Activated naive CD4-positive, alpha-beta T cell treated with anti-CD3 and anti-CD28 coated beads, Interleukin-2, amount 50 U/mL, for 16 hours (primary cell): Measurements from ENCODE around the gene PNMA1.
A peak's percentile ranks its signal among the peaks of the same experiment; 100 is the strongest.

Source experiments
- DNase-seq: peaks from one replicate; pipeline ENCODE4 v3.0.0-alpha.2; 2020

PNMA1 gene

DNA sequence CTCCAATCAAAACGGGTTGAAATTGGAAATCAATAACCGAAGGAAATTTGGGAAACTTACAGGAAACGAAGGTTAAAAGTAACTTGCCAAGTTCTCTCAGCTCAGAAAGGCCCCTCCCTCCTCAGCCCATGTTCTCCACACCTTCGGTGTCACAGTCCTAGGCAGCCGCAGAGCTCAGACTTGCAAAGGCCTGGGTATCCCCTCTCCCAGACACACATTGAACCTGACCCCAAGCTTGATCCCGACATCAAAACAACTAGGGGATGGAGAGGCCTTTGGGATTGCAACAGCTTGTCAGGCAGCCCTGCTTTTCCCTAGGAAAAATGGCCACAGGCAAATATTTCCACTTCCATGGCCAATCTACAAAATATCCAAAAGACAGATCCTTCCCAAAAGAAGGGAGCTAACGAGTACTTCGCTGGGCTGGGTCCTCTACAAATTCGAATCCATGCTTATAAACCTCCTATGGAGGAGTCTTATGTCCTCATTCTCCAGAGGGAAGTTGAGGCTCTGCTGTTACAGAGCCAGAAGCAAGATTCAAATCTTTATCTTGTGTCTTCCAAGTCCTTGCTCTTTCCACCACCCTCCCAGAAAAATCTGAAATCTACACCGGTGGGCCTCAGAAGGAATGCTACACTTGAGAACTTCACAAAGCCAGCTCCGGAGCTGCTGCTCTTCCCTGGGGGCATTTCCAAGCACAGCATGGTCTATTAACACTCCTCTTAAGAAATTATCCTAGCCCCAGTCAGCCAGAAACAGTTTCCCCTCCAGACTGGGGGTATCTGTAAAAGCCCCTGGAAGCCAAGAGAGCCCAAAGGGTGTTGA, 35.7 kb upstream of the PNMA1 start:
- no peak for DNase-seq

DNA sequence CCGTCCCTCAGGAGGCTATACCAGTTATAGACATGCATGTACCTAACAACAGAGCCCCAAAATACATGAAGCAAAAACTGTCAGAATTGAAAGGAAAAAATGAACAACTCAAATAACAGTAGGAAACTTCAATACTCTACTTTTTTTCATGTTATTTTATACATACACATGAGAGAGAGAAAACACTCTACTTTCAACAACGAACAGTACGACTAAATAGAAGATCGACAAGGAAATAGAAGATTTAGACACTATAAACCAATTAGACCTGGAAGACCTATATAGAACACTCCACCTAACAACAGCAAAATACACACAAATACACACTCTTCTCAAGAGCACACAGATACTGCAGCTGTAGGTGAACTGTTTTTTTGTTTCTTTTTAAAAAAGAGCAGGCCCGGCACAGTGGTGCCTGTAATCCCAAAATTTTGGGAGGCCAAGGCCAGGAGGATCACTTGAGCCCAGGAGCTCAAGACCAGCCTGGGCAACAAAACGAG, 34.7 kb upstream of the PNMA1 start:
- no peak for DNase-seq

DNA sequence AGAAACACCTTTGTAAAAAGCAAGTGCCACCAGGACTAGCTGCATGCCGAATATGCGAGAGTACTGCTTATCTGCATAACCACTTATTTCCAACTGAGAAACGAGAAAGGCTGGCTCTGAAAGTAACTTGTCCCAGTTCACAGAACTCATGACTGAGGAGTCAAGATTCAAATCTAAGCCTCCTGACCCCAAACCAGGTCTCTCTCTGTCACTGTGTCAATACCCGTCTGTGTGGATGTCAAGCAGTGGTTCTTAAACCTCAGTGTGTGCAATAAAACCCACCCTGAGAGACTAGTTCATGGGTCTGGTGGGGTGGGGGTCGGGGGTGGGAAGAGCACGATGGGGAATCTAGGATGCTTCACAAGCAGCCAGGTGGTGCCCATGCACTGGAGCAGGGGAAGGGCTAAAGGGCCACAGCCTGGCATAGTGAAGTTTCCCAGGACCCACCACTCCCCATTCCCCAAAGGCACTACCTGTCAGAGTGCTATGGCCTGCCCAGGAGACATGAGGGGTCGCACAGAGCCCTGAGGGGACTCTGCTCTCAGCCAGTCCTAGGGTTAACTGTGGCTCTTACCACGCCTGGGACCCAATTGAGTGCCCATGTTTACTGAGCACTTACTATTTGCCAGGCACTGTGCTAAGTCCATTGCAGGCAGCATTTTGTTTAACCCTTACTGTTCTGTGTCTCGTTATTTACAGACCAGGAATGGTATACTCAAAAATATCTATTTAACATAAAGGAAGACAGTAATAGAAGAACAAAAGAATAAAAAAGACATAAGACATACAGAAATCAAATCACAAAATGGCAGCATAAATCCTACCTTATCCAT, 33.4 kb upstream of the PNMA1 start:
- DNase-seq: no peak

DNA sequence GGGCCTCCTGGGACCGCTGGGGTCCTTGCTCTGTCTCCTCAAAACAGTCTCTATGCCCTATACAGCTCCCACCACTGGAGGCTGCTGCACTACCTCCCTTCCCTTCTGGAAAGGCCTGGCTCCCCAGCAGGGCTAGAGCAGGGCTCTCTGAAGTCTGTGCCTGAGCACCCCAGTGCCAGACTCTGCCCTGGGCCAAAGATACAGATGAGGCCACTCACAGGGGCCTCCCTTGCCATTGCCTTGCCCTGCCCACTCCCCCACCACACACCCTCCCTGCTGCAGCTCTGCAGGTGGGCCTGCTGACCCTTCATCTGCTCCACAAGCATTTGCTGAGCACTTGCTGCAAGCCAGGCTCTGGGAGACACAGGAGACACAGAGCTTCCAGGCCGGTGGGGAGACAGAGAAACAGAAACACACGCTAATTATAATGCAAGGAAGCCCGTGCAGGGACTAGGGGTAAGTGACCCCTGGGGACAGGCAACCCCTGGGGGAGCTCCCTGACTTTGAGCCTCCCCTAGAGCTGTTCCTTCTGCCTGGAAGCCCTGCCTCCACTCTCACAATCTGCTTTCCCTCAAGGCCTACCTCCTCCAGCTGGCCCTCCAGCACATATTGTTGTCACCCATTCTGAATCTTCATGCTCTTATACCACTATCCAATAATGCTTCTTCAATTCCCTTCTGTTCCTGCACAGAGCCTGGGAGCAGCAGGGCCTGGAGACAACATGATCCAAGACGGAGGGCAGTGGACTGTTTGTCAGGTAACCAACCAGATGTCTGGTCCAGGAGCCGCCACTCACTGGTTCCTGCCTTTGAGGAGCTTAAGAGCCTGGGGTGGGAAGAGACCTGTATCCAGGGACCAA, 32.6 kb upstream of the PNMA1 start:
- DNase-seq: no peak

DNA sequence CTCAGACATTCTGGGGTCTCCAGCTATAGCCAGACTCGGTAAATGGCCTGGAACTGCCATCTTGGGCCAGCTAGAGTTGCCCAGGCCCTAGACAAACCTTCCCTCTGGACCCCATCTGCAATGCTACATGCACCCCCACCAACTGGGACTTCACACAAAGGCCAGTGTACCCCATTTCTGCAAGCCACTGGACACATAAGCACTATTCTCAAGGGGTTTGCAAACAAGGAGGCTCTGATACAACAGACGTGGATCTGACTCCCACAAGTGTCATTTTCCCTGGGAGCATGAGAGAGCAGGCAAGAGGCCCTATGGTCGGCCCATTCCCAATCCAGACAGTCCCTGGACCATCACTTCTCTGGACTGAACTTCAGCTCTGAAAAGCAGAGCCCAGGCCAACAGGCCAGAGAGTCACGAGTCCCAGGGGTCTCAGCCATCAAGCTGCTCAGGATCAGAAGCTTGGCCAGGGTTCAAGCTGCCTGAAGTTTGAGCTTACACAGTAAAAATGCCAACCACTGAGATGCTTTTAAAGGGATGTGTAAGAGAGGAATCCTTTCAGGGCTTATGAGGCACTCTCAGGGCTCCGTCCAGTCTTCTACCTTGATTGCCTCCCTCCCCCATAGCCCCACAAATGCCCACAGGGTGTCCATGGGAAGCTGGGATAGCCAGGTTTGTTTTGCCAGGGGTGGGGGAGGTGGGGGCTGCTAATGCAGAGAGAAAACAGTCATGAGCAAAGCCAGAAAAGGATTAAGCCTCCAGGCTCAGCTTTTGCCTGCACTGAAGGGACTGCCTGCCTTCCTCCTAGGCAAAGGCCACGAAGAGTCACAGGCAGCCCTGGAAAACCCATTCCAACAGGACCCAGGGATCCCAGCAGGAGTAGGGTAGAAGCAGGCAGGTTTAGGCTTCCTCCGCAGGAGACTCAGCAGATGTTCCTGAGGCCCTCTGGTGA, 31.7 kb upstream of the PNMA1 start:
- DNase-seq: no peak

DNA sequence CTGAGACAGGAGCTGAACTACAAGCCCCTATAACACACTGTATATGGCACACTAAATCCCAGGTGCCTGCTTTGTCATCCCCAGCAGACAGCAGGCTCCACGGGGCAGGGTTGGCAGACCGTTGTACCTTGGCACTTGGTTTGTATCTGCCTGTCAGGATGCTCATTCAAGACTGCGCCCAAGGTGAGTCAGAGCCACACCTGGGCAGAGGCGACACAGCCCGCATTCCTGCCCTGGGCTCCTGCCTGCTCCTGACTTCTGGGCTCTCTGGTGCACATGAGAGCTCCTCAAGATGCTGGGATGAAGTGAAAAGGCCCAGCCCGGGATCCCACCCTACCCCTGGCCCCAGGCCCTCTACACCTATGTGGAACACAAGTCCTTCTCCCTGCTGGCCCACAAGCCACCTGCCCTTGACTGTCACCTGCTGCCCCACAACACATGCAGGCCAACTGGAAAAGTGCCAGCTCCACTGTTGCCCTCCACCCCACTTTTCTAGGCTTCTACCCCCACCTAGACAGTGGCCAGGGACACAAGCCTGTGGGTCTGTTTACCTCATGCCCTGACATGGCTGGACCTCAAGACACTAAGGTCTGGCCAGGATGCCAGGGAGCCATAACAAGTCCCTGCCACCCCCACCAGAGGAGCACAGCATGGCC, 30.8 kb upstream of the PNMA1 start:
- no peak for DNase-seq

DNA sequence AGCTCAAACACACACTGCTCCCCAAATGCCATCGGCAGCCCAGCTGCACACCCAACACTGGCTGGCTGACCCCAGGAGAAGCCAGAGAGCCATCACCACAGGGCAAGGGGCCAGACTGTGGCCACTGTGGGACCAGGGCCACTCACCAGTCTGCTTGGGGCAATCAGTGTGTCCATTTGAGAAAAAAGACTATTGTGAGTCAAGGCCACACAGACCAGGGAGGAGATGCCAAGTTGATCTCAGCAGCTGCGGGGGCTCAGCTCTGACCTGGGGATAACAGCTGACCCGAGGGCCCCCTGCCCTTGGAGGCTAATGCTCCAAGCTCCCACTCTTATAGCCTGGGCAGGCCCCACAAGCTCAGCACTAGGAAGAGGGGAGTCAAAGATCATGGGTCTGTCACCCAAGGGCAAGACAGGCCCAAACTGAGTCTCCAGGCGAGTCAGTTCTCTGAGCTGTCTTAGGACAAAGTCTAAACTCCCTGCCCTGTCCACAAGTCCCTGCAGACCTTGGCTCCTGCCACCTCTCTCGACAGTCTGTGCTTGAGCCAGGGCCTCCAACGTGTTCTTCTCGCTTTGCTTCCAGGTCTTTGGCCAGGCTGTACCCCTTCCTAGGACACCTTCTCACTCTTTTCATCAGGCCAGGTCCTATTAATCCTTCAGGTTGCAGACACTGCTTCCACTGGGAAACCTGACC, 30.1 kb upstream of the PNMA1 start:
- DNase-seq: no peak

DNA sequence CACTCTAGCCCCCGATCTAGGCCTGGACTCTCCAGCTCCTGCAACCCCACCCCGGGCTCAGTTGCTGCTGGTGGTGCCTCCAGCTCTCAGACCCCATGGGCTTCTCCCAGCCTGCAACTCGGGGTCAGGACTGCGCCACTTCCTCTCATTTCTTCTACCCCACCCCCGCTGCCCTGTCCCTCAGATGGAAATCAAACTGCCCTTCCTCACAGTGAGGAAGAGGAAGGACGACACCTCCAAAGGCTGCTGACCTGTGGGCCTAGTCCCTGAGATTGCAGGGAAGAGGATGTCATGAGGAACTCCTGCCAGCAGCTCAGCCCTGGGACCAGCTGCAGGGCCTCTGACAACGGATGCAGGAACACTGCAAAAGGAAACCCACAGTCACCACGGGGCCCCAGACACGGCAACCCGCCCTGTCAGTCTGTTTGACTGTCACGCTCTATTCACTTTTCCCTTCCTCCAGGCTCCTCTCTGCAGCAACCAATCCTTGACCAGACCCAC, 29.3 kb upstream of the PNMA1 start:
- peak; percentile 55 for DNase-seq

DNA sequence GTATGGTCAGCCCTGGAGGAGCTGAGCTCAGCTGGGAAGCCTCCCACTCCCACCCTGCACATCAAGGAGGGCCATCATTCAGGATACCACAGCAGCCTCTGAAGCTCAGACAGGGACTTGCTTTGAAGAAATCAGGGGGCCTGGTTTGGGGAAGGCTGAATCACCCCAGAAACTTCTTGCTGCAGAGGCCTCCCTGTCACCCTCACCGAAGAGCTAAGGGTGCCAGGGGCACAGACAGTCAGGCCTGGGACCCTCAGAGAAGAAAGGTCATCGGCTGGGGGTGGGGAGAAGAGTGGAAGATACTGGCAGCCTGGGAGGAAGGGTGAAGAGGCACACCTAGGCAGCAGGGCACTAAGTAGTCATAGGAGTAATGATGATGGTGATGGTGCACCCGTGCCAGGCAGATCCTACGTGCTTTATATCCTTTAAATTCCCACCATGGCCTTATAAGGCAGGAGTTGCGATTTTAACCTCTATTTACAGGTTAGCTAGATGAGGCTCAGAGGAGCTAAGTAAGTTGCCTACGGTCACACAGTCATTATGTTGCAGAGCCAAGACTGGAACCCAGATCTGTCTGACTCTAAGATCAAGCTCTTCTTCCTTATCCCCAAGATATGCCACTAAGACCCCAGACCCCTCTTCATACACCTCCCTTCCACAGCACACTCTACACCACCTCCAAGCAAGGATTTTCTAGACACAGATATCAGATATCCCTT, 28.5 kb upstream of the PNMA1 start:
- DNase-seq: no peak

DNA sequence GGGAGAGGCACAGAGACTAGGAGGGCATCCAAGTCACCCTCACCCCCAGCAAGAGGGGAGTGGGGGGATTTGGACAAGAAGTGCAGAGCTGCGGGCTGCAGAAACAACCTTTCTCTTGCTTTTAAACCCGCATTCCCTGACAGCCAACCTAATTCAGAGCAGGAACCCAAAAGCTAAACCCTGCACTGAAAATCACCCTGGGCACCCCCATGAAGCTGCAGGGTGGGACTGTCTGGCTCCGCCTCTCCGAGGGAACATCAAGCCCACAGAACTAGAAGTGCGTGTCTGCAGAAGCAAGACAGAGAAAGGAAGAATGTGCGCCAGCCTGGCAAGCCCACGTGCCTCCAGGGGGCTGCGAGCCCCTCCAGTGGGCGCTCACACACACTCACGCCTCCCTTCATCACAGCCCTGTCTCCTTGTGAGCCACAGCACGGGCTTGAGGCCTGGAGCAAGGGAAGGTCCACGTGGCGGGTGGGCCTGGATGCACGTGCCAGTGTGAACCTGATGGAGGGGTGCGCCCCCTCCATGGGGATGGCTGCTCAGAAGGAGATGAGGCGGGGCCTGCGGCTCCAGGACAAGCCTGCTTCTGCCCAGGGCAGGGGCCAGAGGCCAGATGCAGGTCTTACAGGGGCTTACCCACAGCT, 27.8 kb upstream of the PNMA1 start:
- peak; percentile 39 for DNase-seq

DNA sequence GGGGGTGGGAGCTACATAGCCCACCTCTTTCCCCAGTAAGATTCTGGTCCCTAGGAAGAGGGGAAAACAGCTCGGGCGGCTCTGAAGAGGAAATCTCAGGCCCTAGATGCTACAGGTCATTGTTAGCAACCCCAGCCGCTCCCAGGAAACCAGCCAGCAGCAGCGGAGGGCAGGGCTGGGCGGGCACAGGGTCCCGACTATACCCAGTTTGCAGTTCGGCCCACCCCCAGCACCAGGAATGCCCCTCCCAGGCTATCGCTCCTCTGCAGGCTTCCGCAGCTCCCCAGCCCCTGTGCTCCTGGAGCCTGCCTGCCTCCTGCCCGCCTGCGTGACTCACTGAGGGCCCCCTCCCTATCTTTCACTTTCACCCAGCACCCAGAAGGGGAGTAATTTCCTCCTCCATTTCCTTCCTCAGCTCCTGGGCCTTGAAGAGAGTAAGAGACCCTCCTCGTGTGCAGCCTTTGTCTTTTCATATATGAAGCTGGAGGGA, 27.2 kb upstream of the PNMA1 start:
- peak; percentile 73 for DNase-seq

DNA sequence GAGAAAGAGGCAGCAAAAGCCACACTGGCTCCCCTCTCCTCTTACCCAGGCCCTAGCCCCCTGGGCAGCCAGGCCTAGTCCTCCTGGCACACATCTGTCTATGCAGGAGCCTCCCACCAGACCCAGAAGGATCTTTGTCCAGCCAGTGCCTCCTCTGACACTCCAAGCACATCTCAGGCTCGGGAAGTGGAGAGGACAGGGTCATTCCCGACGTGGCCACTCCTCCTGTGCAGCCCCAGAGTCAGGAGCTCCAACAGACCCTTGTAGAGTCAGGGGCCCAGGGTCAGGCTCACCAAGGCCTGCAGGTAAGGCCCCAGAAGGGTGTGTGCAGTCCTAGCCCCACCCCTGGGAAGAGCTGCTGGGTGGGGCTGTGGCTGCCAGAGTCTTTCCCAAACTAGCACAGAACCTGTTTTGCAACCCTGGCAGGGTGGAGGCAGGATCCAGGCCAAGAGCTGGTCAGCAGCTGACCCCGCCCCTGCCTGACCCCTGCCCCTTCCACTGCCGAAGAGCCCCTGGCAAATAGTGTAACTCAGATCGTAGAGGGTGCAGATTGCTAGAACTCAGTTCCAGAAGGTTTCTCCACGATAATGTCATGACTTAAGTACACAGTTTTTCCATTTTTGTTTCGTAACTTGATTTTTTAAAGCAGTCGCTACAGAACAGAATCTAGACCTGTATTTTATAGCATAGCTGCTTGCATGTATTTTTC, 26.6 kb upstream of the PNMA1 start:
- no peak for DNase-seq

DNA sequence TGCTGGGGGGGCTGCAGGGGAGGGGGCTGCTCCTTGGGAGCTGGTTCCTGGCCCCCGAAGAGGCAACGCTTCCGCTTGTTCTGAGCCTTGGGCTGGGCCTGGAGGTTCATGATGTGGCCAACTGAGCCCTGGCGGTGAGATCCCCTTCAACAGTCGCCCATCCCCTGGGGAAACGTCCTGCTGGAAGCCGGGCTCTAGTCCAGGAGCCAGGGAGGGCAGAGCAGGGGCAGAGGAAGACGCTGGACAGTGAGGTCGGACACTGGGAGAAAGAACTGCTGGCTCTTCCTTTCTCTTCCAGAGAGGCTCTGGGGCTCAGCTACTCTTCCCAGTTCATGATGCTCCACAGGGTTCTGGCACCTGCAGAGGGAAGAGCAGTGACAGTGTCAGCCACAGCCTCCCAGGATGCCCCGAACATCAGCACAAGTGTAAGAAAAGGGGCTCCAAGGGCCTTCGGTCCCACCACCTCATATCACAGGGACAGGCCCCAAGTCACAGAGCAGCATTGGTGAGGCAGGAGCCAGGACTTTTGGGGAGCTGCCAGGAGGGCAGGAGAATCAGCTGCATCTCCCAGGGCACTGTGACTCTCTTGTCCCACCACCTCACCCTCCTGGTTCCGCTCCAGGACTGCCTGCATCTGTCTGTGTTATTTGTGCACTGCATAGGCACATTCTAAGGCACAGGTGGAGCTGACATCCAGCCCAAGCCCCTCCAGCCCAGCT, 25.9 kb upstream of the PNMA1 start:
- no peak for DNase-seq

DNA sequence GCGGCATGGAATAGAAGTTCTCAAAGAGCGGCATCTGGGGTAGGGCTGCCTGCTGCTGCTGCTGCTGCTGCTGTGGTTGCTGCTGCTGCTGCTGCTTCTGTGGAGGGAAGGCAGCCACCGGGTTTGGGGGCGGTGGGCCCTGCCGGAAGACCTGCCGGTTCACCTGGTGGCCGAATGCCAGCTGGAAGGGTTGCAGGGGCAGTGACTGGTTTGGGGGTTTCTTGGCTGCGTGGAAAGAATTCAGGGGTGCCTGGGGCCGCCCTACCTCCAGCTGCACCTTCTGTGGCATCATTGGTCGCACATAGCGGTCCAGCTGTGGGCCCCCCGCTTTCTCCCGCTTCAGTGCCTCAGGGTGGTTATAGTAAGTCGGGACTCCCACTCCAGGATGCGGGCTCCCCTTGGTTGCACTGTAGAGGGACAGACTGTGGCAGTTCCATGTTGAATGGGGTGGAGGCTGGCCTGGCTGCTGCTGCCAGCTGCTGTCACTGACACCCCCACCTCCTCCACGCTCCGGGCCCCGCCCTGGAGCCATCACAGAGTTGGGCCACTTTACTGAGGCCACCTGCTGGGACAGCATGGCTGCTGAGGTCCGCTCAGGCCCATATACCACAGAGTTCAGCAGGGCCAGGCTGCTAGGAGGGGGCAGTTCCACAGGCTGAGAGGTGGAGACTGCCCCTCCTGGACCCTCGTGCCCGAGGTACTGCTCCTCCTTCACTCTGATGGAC, 25.2 kb upstream of the PNMA1 start:
- no peak for DNase-seq

DNA sequence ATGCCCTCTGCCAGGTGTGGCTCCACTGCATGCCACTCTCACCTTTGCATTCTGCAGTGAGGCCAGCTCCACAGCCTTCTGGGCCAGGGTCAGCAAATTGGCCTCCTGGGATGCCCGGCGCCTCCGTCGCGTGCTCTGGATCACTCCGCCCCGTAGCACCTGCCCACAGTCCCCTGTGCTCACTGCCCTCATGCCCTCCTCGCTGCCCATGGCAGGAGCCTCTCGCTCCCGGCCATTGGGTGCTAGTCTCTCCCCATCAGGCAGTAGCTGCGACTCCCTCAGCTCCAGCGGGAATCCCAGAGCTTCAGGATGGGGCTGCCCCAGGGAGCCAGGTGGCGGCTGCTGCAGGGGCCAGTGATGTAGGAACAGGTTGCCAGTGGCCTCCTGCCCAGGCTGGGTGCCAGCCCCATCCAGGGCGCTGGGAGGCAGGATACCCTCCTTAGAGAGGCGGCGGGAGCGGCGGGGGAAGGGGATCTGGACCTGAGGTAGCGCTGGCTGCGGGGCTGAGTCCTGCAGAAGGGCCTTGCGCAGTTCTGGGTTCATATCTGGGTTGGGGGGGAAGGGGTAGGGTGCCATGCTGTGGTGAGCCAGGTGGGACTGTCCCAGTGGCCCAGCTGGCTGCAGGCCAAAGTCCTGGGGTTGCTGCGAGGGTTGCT, 24.5 kb upstream of the PNMA1 start:
- no peak for DNase-seq

DNA sequence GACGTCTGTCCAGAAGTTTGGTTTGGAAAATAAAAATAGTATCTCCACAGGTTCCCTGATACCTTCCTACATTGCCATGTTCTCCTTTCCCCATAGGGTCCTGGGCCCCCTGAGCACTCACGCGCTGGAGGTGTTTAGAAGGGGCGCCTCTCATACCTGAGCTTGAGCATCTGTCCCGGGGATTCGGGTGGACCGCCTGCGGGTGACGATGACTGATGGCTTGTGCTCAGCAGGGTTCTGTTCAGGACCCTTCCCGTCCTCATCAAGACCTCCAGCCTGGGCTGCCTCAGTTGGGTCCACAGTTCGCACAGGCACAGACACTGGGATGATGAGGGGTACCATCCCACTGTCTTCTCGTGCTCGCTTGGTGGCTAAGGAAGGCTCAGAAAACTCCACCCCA, 22.7 kb upstream of the PNMA1 start:
- no peak for DNase-seq
